ENCODE measurements around the gene ZFAND4. TPM values are rescaled to one million over a fixed set of nuclear protein-coding genes. Genes with fewer than 3 reads are reported as not detected.

ZFAND4 gene
- total RNA-seq, 1 donor from 2014 or later, result 11.4 TPM

DNA sequence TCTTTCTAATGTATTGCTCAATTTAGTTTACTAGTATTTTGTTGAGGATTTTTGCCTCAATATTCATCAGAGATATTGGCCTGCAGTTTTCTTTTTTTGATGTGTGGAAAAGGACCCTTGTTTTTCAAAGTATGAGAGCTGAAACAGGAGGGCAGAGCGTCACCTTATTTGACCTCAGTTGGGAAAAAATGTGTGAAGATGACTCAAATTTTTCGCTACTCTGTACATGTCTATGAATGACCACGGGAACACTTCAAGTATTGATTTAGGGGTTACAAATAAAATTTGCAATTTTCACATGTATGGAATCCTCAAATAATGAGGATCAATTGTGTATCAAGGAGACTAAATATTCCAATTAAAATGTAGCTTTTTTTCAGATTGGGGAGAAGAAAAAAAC lies 103.1 kb downstream of the ZFAND4 start:
- no peak for ATAC-seq
- intact Hi-C loops (cut with DNase I), result no loop called here

DNA sequence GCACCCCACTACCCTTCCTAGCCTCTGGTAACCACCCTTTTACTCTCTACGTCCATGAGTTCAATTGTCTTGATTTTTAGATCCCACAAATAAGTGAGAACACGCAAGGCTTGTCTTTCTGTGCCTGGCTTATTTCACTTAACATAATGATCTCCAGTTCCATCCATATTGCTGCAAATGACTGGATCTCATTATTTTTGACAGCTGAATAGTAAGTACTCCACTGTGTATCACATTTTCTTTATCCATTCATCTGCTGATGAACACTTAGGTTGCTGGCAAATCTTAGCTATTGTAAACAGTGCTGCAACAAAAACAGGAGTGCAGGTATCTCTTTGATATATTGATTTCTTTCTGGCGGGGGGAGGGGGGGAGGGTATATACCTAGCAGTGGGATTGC lies 106.2 kb downstream of the ZFAND4 start:
- DNase-seq (ENCODE audit: missing footprints) (no peak), ATAC-seq (no peak)
- intact Hi-C loops (cut with DNase I), result no loop called here

More for the DNA sequence above, 103.1 kb downstream of the ZFAND4 start:
- no peak for DNase-seq (ENCODE audit: missing footprints)

Other genes starting within 250 kb of the ZFAND4 start
- gene WASHC2C, start 54.5 kb upstream of the ZFAND4 start, total RNA-seq, result 30.2 TPM
- 4.8 TPM for gene AGAP4, start 174.7 kb upstream of the ZFAND4 start, total RNA-seq

All from Right ventricle myocardium inferior (tissue), 1 donor.